GM12878 (cell line): ENCODE measurements around the gene MRTFA.

Source experiments
- CEBPZ ChIP-seq: fragments of 150-350 bp; IDR thresholded peaks from 2 replicates; pipeline ENCODE4 v1.6.1; 2016; ENCODE audit warnings: low read depth, low read length
- CTCF ChIP-seq, 3 experiments: IDR thresholded peaks in 2 of 3; conservative IDR thresholded peaks in 1 of 3; 2 replicates each; pipeline ENCODE4 v1.5.1; 2011; ENCODE audit warnings: low read depth in 3 of 3, low read length in 3 of 3, mild to moderate bottlenecking in 3 of 3, control low read depth in 2 of 3, moderate library complexity in 2 of 3, inconsistent platforms in 1 of 3, mixed read lengths in 1 of 3; ENCODE audit not compliant: control insufficient read depth in 2 of 3, insufficient read depth in 1 of 3; ENCODE audit errors: extremely low read depth in 1 of 3
- POLR2A ChIP-seq: IDR thresholded peaks from 2 replicates; pipeline ENCODE4 v1.6.1; 2011; ENCODE audit warnings: low read depth, mild to moderate bottlenecking, low read length
- RAD21 ChIP-seq: IDR thresholded peaks from 2 replicates; pipeline ENCODE4 v1.6.1; 2011; ENCODE audit warnings: mild to moderate bottlenecking, low read depth, low read length, moderate library complexity; ENCODE audit not compliant: insufficient read depth
- REST ChIP-seq: IDR thresholded peaks from 2 replicates; pipeline ENCODE4 v1.6.1; 2012; ENCODE audit warnings: mild to moderate bottlenecking, low read depth, low read length

GRCh38 chr22:40637183-40638150, 948 bp upstream of the MRTFA start:
- TF ChIP-seq RAD21 (no peak), CEBPZ (no peak), REST (no peak), CTCF (IDR thresholded peaks at IDR 0.05 in 2 of 3, conservative IDR thresholded peaks at IDR 0.05 in 1 of 3; ENCODE audit: control insufficient read depth in 2 of 3, extremely low read depth in 1 of 3, insufficient read depth in 1 of 3, low read depth in 3 of 3, low read length in 3 of 3) (no peak), POLR2A (no peak)
